H1 (cell line): Measurements from ENCODE around the gene TMEM108. TPM values are rescaled to one million over a fixed set of nuclear protein-coding genes. Genes with fewer than 3 reads are reported as not detected.

Experiments used
- CREB1 ChIP-seq: IDR thresholded peaks from 2 replicates; pipeline ENCODE4 v1.6.1; 2012; ENCODE audit warnings: inconsistent platforms
- FOSL1 ChIP-seq: IDR thresholded peaks from 2 replicates; pipeline ENCODE4 v1.6.1; 2011; ENCODE audit warnings: mild to moderate bottlenecking, low read depth, low read length, moderate library complexity; ENCODE audit not compliant: insufficient read depth
- GABPA ChIP-seq: IDR thresholded peaks from 2 replicates; pipeline ENCODE4 v1.6.1; 2011; ENCODE audit warnings: mild to moderate bottlenecking, low read length, moderate library complexity, borderline replicate concordance; ENCODE audit not compliant: insufficient read depth
- PHF8 ChIP-seq: fragments of 200-600 bp; sonication (generic); conservative IDR thresholded peaks from 2 replicates; pipeline ENCODE4 v1.7.1; 2012; ENCODE audit warnings: low read depth, mild to moderate bottlenecking, inconsistent platforms, low read length, moderate library complexity
- ZNF274 ChIP-seq: IDR thresholded peaks from 2 replicates; pipeline ENCODE4 v1.7.0; 2012; ENCODE audit warnings: low read length, borderline replicate concordance; ENCODE audit errors: extremely low read depth
- polyA plus RNA-seq, 7 experiments: library from polyadenylated mRNA; depleted of rRNA in 3 of 7; stranded (reverse) in 5 of 7; unstranded in 2 of 7; fragments of >200 nt in 5 of 7; fragments of 200-250 nt in 2 of 7; gene quantifications; 1 replicate in 5 of 7; 2 replicates in 1 of 7; 4 replicates in 1 of 7; pipeline versions ENCODE4 v1.2.1 to v1.2.3, GENCODE V29; 2011 to 2013; ENCODE audit warnings: missing spikeins in 2 of 7, mixed read lengths in 2 of 7
- total RNA-seq: library from RNA; stranded (reverse); fragmentation: NEBNext Ultra II Directional; extraction: Animal tissue kit (Norgen Biotek cat#: 25700); gene quantifications from 2 replicates; pipeline ENCODE4 v1.2.1, GENCODE V29; 2021
- TF ChIP-seq, protein P1 (sequence below): fragments of 300-600 bp; sonication (generic); IDR thresholded peaks from 2 replicates; pipeline ENCODE4 v1.7.1; 2012; ENCODE audit warnings: low read length, moderate library complexity, mild to moderate bottlenecking, inconsistent platforms; ENCODE audit not compliant: insufficient replicate concordance
- TF ChIP-seq, protein P2 (sequence below), 3 experiments: IDR thresholded peaks; 1 replicate in 2 of 3; 2 replicates in 1 of 3; pipeline versions ENCODE4 v1.5.1 to v1.6.1; 2011; ENCODE audit warnings: low read length in 3 of 3, mild to moderate bottlenecking in 3 of 3, inconsistent platforms in 2 of 3, low read depth in 1 of 3, moderate library complexity in 1 of 3; ENCODE audit not compliant: insufficient read depth in 1 of 3; ENCODE audit errors: control extremely low read depth in 1 of 3

Gene TMEM108
- total and polyA plus RNA-seq, 2 of the 8 experiments (the other 6 are each of a cell fraction or from before 2014, with no cell fraction given) = 14.3 to 16.2 TPM

DNA sequence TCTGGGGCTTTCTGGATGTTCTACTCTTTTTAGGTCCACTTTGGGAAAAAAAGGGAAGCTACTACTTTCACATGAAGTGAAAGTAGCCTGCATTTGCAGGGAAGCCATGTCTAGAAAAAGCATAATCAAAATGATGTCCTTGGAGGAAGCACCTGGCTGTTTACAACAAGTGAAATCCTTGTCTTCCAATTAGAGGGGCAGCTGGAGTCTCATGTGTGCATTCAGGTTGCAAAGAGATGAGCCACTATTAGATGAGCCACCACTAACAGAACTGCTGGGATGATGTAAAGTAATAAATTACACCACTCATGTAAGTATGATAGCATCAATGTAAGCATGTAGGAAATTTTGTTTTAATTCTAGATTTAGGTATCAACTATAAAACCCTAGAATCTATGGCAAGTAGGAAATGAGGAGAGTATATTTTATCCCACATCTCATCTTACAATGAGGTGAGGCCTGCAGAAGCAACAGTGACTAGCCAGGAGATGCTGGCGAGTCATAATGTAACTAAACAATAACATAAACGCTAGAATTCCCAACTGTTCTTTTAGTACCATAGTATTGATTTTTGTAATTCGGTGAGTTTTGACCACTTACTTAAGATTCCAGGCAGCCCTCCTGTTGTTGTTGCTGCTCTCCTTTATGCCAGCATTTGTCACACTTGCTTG, 75.9 kb downstream of the TMEM108 start (continued):
- TF ChIP-seq, protein P1, sequence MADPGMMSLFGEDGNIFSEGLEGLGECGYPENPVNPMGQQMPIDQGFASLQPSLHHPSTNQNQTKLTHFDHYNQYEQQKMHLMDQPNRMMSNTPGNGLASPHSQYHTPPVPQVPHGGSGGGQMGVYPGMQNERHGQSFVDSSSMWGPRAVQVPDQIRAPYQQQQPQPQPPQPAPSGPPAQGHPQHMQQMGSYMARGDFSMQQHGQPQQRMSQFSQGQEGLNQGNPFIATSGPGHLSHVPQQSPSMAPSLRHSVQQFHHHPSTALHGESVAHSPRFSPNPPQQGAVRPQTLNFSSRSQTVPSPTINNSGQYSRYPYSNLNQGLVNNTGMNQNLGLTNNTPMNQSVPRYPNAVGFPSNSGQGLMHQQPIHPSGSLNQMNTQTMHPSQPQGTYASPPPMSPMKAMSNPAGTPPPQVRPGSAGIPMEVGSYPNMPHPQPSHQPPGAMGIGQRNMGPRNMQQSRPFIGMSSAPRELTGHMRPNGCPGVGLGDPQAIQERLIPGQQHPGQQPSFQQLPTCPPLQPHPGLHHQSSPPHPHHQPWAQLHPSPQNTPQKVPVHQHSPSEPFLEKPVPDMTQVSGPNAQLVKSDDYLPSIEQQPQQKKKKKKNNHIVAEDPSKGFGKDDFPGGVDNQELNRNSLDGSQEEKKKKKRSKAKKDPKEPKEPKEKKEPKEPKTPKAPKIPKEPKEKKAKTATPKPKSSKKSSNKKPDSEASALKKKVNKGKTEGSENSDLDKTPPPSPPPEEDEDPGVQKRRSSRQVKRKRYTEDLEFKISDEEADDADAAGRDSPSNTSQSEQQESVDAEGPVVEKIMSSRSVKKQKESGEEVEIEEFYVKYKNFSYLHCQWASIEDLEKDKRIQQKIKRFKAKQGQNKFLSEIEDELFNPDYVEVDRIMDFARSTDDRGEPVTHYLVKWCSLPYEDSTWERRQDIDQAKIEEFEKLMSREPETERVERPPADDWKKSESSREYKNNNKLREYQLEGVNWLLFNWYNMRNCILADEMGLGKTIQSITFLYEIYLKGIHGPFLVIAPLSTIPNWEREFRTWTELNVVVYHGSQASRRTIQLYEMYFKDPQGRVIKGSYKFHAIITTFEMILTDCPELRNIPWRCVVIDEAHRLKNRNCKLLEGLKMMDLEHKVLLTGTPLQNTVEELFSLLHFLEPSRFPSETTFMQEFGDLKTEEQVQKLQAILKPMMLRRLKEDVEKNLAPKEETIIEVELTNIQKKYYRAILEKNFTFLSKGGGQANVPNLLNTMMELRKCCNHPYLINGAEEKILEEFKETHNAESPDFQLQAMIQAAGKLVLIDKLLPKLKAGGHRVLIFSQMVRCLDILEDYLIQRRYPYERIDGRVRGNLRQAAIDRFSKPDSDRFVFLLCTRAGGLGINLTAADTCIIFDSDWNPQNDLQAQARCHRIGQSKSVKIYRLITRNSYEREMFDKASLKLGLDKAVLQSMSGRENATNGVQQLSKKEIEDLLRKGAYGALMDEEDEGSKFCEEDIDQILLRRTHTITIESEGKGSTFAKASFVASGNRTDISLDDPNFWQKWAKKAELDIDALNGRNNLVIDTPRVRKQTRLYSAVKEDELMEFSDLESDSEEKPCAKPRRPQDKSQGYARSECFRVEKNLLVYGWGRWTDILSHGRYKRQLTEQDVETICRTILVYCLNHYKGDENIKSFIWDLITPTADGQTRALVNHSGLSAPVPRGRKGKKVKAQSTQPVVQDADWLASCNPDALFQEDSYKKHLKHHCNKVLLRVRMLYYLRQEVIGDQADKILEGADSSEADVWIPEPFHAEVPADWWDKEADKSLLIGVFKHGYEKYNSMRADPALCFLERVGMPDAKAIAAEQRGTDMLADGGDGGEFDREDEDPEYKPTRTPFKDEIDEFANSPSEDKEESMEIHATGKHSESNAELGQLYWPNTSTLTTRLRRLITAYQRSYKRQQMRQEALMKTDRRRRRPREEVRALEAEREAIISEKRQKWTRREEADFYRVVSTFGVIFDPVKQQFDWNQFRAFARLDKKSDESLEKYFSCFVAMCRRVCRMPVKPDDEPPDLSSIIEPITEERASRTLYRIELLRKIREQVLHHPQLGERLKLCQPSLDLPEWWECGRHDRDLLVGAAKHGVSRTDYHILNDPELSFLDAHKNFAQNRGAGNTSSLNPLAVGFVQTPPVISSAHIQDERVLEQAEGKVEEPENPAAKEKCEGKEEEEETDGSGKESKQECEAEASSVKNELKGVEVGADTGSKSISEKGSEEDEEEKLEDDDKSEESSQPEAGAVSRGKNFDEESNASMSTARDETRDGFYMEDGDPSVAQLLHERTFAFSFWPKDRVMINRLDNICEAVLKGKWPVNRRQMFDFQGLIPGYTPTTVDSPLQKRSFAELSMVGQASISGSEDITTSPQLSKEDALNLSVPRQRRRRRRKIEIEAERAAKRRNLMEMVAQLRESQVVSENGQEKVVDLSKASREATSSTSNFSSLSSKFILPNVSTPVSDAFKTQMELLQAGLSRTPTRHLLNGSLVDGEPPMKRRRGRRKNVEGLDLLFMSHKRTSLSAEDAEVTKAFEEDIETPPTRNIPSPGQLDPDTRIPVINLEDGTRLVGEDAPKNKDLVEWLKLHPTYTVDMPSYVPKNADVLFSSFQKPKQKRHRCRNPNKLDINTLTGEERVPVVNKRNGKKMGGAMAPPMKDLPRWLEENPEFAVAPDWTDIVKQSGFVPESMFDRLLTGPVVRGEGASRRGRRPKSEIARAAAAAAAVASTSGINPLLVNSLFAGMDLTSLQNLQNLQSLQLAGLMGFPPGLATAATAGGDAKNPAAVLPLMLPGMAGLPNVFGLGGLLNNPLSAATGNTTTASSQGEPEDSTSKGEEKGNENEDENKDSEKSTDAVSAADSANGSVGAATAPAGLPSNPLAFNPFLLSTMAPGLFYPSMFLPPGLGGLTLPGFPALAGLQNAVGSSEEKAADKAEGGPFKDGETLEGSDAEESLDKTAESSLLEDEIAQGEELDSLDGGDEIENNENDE = no peak
- TF ChIP-seq FOSL1 = no peak
- TF ChIP-seq CREB1 = no peak
- TF ChIP-seq PHF8 = no peak
- TF ChIP-seq GABPA = no peak
- TF ChIP-seq, protein P2, sequence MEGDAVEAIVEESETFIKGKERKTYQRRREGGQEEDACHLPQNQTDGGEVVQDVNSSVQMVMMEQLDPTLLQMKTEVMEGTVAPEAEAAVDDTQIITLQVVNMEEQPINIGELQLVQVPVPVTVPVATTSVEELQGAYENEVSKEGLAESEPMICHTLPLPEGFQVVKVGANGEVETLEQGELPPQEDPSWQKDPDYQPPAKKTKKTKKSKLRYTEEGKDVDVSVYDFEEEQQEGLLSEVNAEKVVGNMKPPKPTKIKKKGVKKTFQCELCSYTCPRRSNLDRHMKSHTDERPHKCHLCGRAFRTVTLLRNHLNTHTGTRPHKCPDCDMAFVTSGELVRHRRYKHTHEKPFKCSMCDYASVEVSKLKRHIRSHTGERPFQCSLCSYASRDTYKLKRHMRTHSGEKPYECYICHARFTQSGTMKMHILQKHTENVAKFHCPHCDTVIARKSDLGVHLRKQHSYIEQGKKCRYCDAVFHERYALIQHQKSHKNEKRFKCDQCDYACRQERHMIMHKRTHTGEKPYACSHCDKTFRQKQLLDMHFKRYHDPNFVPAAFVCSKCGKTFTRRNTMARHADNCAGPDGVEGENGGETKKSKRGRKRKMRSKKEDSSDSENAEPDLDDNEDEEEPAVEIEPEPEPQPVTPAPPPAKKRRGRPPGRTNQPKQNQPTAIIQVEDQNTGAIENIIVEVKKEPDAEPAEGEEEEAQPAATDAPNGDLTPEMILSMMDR (IDR thresholded peaks at IDR 0.05; ENCODE audit: control extremely low read depth in 1 of 3, insufficient read depth in 1 of 3, low read depth in 1 of 3, low read length in 3 of 3) = no peak
- TF ChIP-seq ZNF274 = no peak
